ENCODE results near the gene RAB5B. TPM values are rescaled to one million over a fixed set of nuclear protein-coding genes. Genes with fewer than 3 reads are reported as not detected.
A peak's percentile ranks its signal among the peaks of the same experiment; 100 is the strongest.

The RAB5B gene
- total RNA-seq, 2 experiments from 2014 or later: 21.6 to 47.2 TPM

DNA sequence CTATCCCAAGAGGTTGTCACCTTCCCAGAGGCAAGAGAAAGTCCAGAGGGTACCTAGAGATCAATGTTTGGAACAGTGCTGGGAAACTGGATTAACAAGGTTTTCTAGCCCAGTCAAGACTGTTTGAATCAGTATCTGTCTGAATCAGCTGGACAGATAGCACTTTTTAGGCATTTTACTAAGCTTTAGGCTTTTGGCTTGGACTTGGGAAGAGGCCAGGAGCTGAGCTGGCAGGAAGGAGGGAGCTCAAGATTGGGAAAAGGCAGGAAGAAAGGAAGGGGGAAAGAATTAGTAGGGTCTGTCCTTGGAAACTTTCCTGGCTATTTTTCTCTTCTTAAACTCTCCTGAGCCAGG lies 55.3 kb downstream of the RAB5B start:
- TF ChIP-seq, protein P1, sequence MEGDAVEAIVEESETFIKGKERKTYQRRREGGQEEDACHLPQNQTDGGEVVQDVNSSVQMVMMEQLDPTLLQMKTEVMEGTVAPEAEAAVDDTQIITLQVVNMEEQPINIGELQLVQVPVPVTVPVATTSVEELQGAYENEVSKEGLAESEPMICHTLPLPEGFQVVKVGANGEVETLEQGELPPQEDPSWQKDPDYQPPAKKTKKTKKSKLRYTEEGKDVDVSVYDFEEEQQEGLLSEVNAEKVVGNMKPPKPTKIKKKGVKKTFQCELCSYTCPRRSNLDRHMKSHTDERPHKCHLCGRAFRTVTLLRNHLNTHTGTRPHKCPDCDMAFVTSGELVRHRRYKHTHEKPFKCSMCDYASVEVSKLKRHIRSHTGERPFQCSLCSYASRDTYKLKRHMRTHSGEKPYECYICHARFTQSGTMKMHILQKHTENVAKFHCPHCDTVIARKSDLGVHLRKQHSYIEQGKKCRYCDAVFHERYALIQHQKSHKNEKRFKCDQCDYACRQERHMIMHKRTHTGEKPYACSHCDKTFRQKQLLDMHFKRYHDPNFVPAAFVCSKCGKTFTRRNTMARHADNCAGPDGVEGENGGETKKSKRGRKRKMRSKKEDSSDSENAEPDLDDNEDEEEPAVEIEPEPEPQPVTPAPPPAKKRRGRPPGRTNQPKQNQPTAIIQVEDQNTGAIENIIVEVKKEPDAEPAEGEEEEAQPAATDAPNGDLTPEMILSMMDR (conservative IDR thresholded peaks at IDR 0.05; ENCODE audit: low read length): no peak
- no peak for TF ChIP-seq EZH2phosphoT487 (IDR thresholded peaks at IDR 0.05; ENCODE audit: borderline replicate concordance, low read depth, low read length)
- Histone ChIP-seq H3K36me3 (ENCODE audit: insufficient read depth, low read length) (peaks cover 2% of the 10 kb centered on the region; the same call in 1 of the 2 replicates), H3K9me3 (ENCODE audit: low read length) (no peaks in the 10 kb centered on the region), H3K27ac (ENCODE audit: low read depth, low read length, poor library complexity, severe bottlenecking) (no peak overlapping the region), H3K4me3 (ENCODE audit: low read depth, low read length, poor library complexity, severe bottlenecking) (no peak overlapping the region), H3K4me1 (ENCODE audit: insufficient read depth, low read length, poor library complexity, severe bottlenecking) (no peaks in the 10 kb centered on the region), H3K79me2 (ENCODE audit: insufficient read depth, low read depth, low read length) (no peaks in the 10 kb centered on the region), H2AFZ (ENCODE audit: low read length) (no peak overlapping the region), H3K9me2 (ENCODE audit: insufficient read depth, low read length) (no peaks in the 10 kb centered on the region), H4K20me1 (ENCODE audit: insufficient read depth, low read length) (no peaks in the 10 kb centered on the region), H3K4me2 (ENCODE audit: low read length) (no peak overlapping the region)
- BruUV-seq (replicated peaks): no TSS peak
- intact Hi-C loops (cut with micrococcal nuclease; ENCODE audit: unreplicated experiment): loop anchor here (1.0 kb wide), 2 partner anchors 33 to 291 kb away; no protein-coding TSS in a partner anchor
- CTCF ChIA-PET (ENCODE audit: unreplicated experiment): interaction anchor here (0.9 to 1.4 kb wide), 3 partner anchors 33 to 291 kb away, joined by 3 to 4 read pairs (median 3); no protein-coding TSS in a partner anchor
- DNase-seq (ENCODE audit: low spot score): no peak
- POLR2A ChIA-PET: interaction anchor here (0.9 to 1.1 kb wide), 3 partner anchors 12 to 202 kb away, joined by 3 to 5 read pairs (median 4); no protein-coding TSS in a partner anchor

DNA sequence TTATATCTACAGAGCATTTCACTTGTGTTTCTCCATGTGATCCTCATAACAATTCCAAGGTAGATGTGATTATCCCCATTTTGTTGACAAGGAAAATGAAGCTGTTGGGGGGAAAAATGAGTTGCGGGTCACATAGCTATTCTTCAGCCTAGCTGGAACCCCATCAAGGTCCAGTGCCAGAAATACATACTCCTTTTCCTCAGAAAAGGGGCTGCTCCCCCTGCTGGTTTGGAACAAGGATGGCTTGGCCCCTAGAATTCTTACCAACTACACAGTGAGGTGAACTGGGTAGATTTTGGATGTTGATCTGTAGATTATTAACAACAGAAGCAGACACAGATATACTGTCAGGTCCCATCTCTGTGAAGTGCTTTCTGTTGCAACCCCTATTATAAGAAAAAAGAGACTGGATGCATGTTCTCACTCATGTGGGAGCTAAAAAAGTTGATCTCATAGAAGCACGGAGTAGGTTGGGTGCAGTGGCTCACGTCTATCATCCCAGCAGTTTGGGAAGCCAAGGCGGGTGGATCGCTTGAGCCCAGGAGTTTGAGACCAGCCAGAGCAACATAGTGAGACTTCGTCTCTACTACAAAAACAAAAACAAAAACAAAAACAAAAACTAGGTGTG lies 55.9 kb downstream of the RAB5B start:
- Histone ChIP-seq H3K4me2 (ENCODE audit: low read length) (no peak overlapping the region), H3K9me2 (ENCODE audit: insufficient read depth, low read length) (no peaks in the 10 kb centered on the region), H2AFZ (ENCODE audit: low read length) (no peak overlapping the region), H3K4me1 (ENCODE audit: insufficient read depth, low read length, poor library complexity, severe bottlenecking) (no peaks in the 10 kb centered on the region), H3K36me3 (ENCODE audit: insufficient read depth, low read length) (peaks cover 2% of the 10 kb centered on the region; the same call in 1 of the 2 replicates), H3K9me3 (ENCODE audit: low read length) (no peaks in the 10 kb centered on the region), H3K27ac (ENCODE audit: low read depth, low read length, poor library complexity, severe bottlenecking) (no peak overlapping the region), H4K20me1 (ENCODE audit: insufficient read depth, low read length) (no peaks in the 10 kb centered on the region), H3K79me2 (ENCODE audit: insufficient read depth, low read depth, low read length) (no peaks in the 10 kb centered on the region), H3K4me3 (ENCODE audit: low read depth, low read length, poor library complexity, severe bottlenecking) (no peak overlapping the region)
- intact Hi-C loops (cut with micrococcal nuclease; ENCODE audit: unreplicated experiment): loop anchor here (1.0 kb wide), 2 partner anchors 33 to 291 kb away; no protein-coding TSS in a partner anchor
- ChIA-PET CTCF (ENCODE audit: unreplicated experiment) (interaction anchor here (0.9 to 1.4 kb wide), 3 partner anchors 34 to 292 kb away, joined by 3 to 4 read pairs (median 3); no protein-coding TSS in a partner anchor), POLR2A (interaction anchor here (0.5 to 0.9 kb wide), 2 partner anchors 86 to 203 kb away, joined by 3 to 5 read pairs; no protein-coding TSS in a partner anchor)
- BruUV-seq (replicated peaks): no TSS peak
- no peak for TF ChIP-seq EZH2phosphoT487 (IDR thresholded peaks at IDR 0.05; ENCODE audit: borderline replicate concordance, low read depth, low read length)
- TF ChIP-seq, protein P1 (conservative IDR thresholded peaks at IDR 0.05; ENCODE audit: low read length): peak; percentile 88
- DNase-seq (ENCODE audit: low spot score): peak; percentile 66

DNA sequence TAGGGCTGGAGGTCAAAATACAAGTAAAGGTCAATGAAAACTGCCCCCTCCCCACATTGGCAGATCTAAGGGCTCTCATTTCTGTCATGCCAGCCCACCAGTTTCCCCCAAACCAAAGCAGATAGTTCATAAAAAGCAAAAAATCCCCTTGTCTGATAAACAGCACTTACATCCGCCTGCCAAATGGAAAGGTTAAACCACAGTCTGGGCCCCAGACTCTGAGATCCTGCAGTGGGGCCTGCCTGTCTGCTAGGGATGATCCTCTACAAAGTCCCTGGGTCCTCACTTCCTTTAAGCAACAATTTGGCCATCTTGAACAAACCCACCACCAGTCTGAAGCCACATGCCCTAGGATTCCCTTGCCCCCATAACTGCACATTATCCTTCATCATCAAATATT lies 58.1 kb downstream of the RAB5B start:
- Histone ChIP-seq H2AFZ (ENCODE audit: low read length) (no peak overlapping the region), H3K27ac (ENCODE audit: low read depth, low read length, poor library complexity, severe bottlenecking) (no peak overlapping the region), H3K4me2 (ENCODE audit: low read length) (no peak overlapping the region), H3K9me3 (ENCODE audit: low read length) (no peaks in the 10 kb centered on the region), H3K9me2 (ENCODE audit: insufficient read depth, low read length) (no peaks in the 10 kb centered on the region), H4K20me1 (ENCODE audit: insufficient read depth, low read length) (no peaks in the 10 kb centered on the region), H3K36me3 (ENCODE audit: insufficient read depth, low read length) (peaks cover 2% of the 10 kb centered on the region; the same call in 1 of the 2 replicates), H3K79me2 (ENCODE audit: insufficient read depth, low read depth, low read length) (no peaks in the 10 kb centered on the region), H3K4me3 (ENCODE audit: low read depth, low read length, poor library complexity, severe bottlenecking) (no peak overlapping the region), H3K4me1 (ENCODE audit: insufficient read depth, low read length, poor library complexity, severe bottlenecking) (no peaks in the 10 kb centered on the region)
- TF ChIP-seq EZH2phosphoT487 (IDR thresholded peaks at IDR 0.05; ENCODE audit: borderline replicate concordance, low read depth, low read length): no peak
- TF ChIP-seq, protein P1 (conservative IDR thresholded peaks at IDR 0.05; ENCODE audit: low read length): no peak
- intact Hi-C loops (cut with micrococcal nuclease; ENCODE audit: unreplicated experiment): no loop called here
- ChIA-PET POLR2A (no interaction called here), CTCF (ENCODE audit: unreplicated experiment) (no interaction called here)
- no peak for DNase-seq (ENCODE audit: low spot score)
- no TSS peak for BruUV-seq (replicated peaks)

Data from OCI-LY7 (cell line).